IPS-20b (cell line): ENCODE data around the gene DLG2.

ENCODE experiments used
- H3K27ac ChIP-seq: one replicate; pipeline ENCODE4 v1.5.1; 2013; ENCODE audit warnings: low read length
- H3K27me3 ChIP-seq: 2 replicates; pipeline ENCODE4 v1.6.1; 2013; ENCODE audit warnings: mild to moderate bottlenecking, low read length, inconsistent platforms; ENCODE audit not compliant: insufficient read depth
- H3K36me3 ChIP-seq: 2 replicates; pipeline ENCODE4 v1.6.1; 2013; ENCODE audit warnings: low read depth, mild to moderate bottlenecking, inconsistent platforms, low read length, moderate library complexity; ENCODE audit not compliant: insufficient read depth
- H3K4me1 ChIP-seq: 2 replicates; pipeline ENCODE4 v1.6.1; 2013; ENCODE audit warnings: mild to moderate bottlenecking, control low read depth, inconsistent platforms, low read length, moderate library complexity; ENCODE audit not compliant: insufficient read depth
- H3K4me3 ChIP-seq: 2 replicates; pipeline ENCODE4 v1.5.1; 2013; ENCODE audit warnings: mild to moderate bottlenecking, low read length, inconsistent platforms
- H3K9ac ChIP-seq: 2 replicates; pipeline ENCODE4 v1.6.1; 2013; ENCODE audit warnings: low read depth, mild to moderate bottlenecking, inconsistent platforms, low read length, moderate library complexity
- H3K9me3 ChIP-seq: 2 replicates; pipeline ENCODE4 v1.6.1; 2013; ENCODE audit warnings: mild to moderate bottlenecking, low read depth, low read length, inconsistent platforms; ENCODE audit not compliant: insufficient read depth

DLG2 gene

GRCh38 chr11:83971063-83971462, 1656.1 kb downstream of the DLG2 start:
- no peak overlapping the region for H3K27ac ChIP-seq
- H3K27me3 ChIP-seq, result no peaks in the 10 kb centered on the region
- H3K36me3 ChIP-seq, result no peaks in the 10 kb centered on the region
- H3K4me3 ChIP-seq, result no peak overlapping the region
- no peak overlapping the region for H3K9ac ChIP-seq
- H3K4me1 ChIP-seq, result no peaks in the 10 kb centered on the region
- H3K9me3 ChIP-seq, result no peaks in the 10 kb centered on the region

GRCh38 chr11:83970061-83970671, 1657.0 kb downstream of the DLG2 start:
- Histone ChIP-seq H3K27ac (no peak overlapping the region), H3K27me3 (no peaks in the 10 kb centered on the region), H3K9ac (no peak overlapping the region), H3K4me1 (no peaks in the 10 kb centered on the region), H3K4me3 (no peak overlapping the region), H3K9me3 (no peaks in the 10 kb centered on the region), H3K36me3 (no peaks in the 10 kb centered on the region)

- H3K27ac ChIP-seq, result no peak overlapping the region
- no peaks in the 10 kb centered on the region for H3K4me1 ChIP-seq
- no peaks in the 10 kb centered on the region for H3K36me3 ChIP-seq
- H3K9me3 ChIP-seq, result no peaks in the 10 kb centered on the region
- H3K27me3 ChIP-seq, result no peaks in the 10 kb centered on the region
- H3K9ac ChIP-seq, result no peak overlapping the region
- H3K4me3 ChIP-seq, result no peak overlapping the region
These were observed 1669.9 kb downstream of the DLG2 start for GRCh38 chr11:83957038-83957900.

GRCh38 chr11:83956119-83956697, 1670.9 kb downstream of the DLG2 start:
- Histone ChIP-seq H3K36me3 (no peaks in the 10 kb centered on the region), H3K4me3 (no peak overlapping the region), H3K9me3 (no peaks in the 10 kb centered on the region), H3K27ac (no peak overlapping the region), H3K4me1 (no peaks in the 10 kb centered on the region; the same call in 1 of the 2 replicates), H3K27me3 (no peaks in the 10 kb centered on the region), H3K9ac (no peak overlapping the region)

- H3K27ac ChIP-seq, result no peak overlapping the region
These were observed 1672.4 kb downstream of the DLG2 start for GRCh38 chr11:83954780-83955179.

GRCh38 chr11:83951521-83951920, 1675.6 kb downstream of the DLG2 start:
- Histone ChIP-seq H3K9me3 (no peaks in the 10 kb centered on the region), H3K4me1 (peaks cover 12% of the 10 kb centered on the region; the same call in 1 of the 2 replicates), H3K27ac (no peak overlapping the region), H3K4me3 (no peak overlapping the region), H3K36me3 (no peaks in the 10 kb centered on the region), H3K9ac (no peak overlapping the region), H3K27me3 (no peaks in the 10 kb centered on the region)

More at GRCh38 chr11:83954780-83955179, 1672.4 kb downstream of the DLG2 start:
- no peaks in the 10 kb centered on the region for H3K27me3 ChIP-seq
- no peaks in the 10 kb centered on the region for H3K36me3 ChIP-seq
- no peaks in the 10 kb centered on the region; the same call in 1 of the 2 replicates for H3K4me1 ChIP-seq
- H3K4me3 ChIP-seq, result no peak overlapping the region
- no peaks in the 10 kb centered on the region for H3K9me3 ChIP-seq
- no peak overlapping the region for H3K9ac ChIP-seq

GRCh38 chr11:83948200-83948599, 1678.9 kb downstream of the DLG2 start:
- H3K9me3 ChIP-seq, result no peaks in the 10 kb centered on the region
- no peaks in the 10 kb centered on the region for H3K36me3 ChIP-seq
- no peaks in the 10 kb centered on the region for H3K27me3 ChIP-seq
- H3K9ac ChIP-seq, result no peak overlapping the region
- no peak overlapping the region for H3K4me3 ChIP-seq
- no peak overlapping the region for H3K27ac ChIP-seq
- peaks cover 12% of the 10 kb centered on the region; the same call in 1 of the 2 replicates for H3K4me1 ChIP-seq

GRCh38 chr11:83945976-83946375, 1681.2 kb downstream of the DLG2 start:
- no peak overlapping the region for H3K27ac ChIP-seq
- no peaks in the 10 kb centered on the region for H3K9me3 ChIP-seq
- H3K4me3 ChIP-seq, result no peak overlapping the region
- H3K36me3 ChIP-seq, result no peaks in the 10 kb centered on the region
- H3K27me3 ChIP-seq, result no peaks in the 10 kb centered on the region
- no peak overlapping the region for H3K9ac ChIP-seq
- peaks cover 12% of the 10 kb centered on the region; the same call in 1 of the 2 replicates for H3K4me1 ChIP-seq

- Histone ChIP-seq H3K36me3 (no peaks in the 10 kb centered on the region), H3K4me1 (0 out of 2 replicates have a peak, but pooled peaks cover 5% of the 10 kb centered on the region), H3K9ac (no peak overlapping the region), H3K27ac (no peak overlapping the region), H3K9me3 (no peaks in the 10 kb centered on the region), H3K27me3 (no peaks in the 10 kb centered on the region), H3K4me3 (no peak overlapping the region)
These were observed 1686.1 kb downstream of the DLG2 start for GRCh38 chr11:83941050-83941449.

GRCh38 chr11:83938148-83938547, 1689.0 kb downstream of the DLG2 start:
- no peak overlapping the region for H3K27ac ChIP-seq
- no peak overlapping the region for H3K4me3 ChIP-seq
- 0 out of 2 replicates have a peak, but pooled peaks cover 5% of the 10 kb centered on the region for H3K4me1 ChIP-seq
- H3K27me3 ChIP-seq, result no peaks in the 10 kb centered on the region
- H3K9me3 ChIP-seq, result no peaks in the 10 kb centered on the region
- H3K36me3 ChIP-seq, result no peaks in the 10 kb centered on the region
- no peak overlapping the region for H3K9ac ChIP-seq

GRCh38 chr11:83933008-83933407, 1694.1 kb downstream of the DLG2 start:
- H3K4me1 ChIP-seq, result no peaks in the 10 kb centered on the region
- H3K9ac ChIP-seq, result no peak overlapping the region
- no peak overlapping the region for H3K4me3 ChIP-seq
- no peak overlapping the region for H3K27ac ChIP-seq
- H3K27me3 ChIP-seq, result no peaks in the 10 kb centered on the region
- H3K9me3 ChIP-seq, result no peaks in the 10 kb centered on the region
- no peaks in the 10 kb centered on the region for H3K36me3 ChIP-seq
